ENCODE measurements around the gene CST3.
"Not testable (repeated sequence)": the region's sequence is repeated elsewhere in the genome, so short reads cannot be mapped to it uniquely, and the experiment has no call there.

CST3 gene

GRCh38 chr20:23637282-23638221 lies at the start of gene CST3:
Gene CST3 (minus strand): TSS chr20:23637955. CDS start chr20:23637862, 93 bp downstream.
- peak; percentile 92 for DNase-seq

GRCh38 chr20:23686046-23686750 lies 48.4 kb upstream of the CST3 start:
- no peak for DNase-seq

GRCh38 chr20:23685529-23685896 lies 47.8 kb upstream of the CST3 start:
- peak; percentile 41 for DNase-seq

- no peak for DNase-seq
Observed at GRCh38 chr20:23684261-23684660, 46.5 kb upstream of the CST3 start.

- DNase-seq: no peak
Observed at GRCh38 chr20:23683807-23684206, 46.1 kb upstream of the CST3 start.

- no peak for DNase-seq
Observed at GRCh38 chr20:23683281-23683680, 45.5 kb upstream of the CST3 start.

- no peak for DNase-seq
Observed at GRCh38 chr20:23680146-23680545, 42.4 kb upstream of the CST3 start.

GRCh38 chr20:23679133-23680092 lies 41.7 kb upstream of the CST3 start:
- no peak for DNase-seq

GRCh38 chr20:23673209-23673608 lies 35.5 kb upstream of the CST3 start:
- DNase-seq: no peak

GRCh38 chr20:23672158-23672557 lies 34.4 kb upstream of the CST3 start:
- DNase-seq: no peak

- no peak for DNase-seq
Observed at GRCh38 chr20:23671479-23671878, 33.7 kb upstream of the CST3 start.

GRCh38 chr20:23670361-23670760 lies 32.6 kb upstream of the CST3 start:
- no peak for DNase-seq

- no peak for DNase-seq
Observed at GRCh38 chr20:23669866-23670265, 32.1 kb upstream of the CST3 start.

- no peak for DNase-seq
Observed at GRCh38 chr20:23669327-23669726, 31.6 kb upstream of the CST3 start.

GRCh38 chr20:23668477-23668951 lies 30.8 kb upstream of the CST3 start:
- peak; percentile 59 for DNase-seq

GRCh38 chr20:23667666-23668065 lies 29.9 kb upstream of the CST3 start:
- no peak for DNase-seq

GRCh38 chr20:23666698-23667097 lies 28.9 kb upstream of the CST3 start:
- no peak for DNase-seq

- no peak for DNase-seq
Observed at GRCh38 chr20:23666189-23666588, 28.4 kb upstream of the CST3 start.

- no peak for DNase-seq
Observed at GRCh38 chr20:23664954-23665353, 27.2 kb upstream of the CST3 start.

GRCh38 chr20:23664046-23664445 lies 26.3 kb upstream of the CST3 start:
- DNase-seq: not testable (repeated sequence)

- DNase-seq: no peak
Observed at GRCh38 chr20:23663180-23663579, 25.4 kb upstream of the CST3 start.

- DNase-seq: no peak
Observed at GRCh38 chr20:23662276-23662870, 24.6 kb upstream of the CST3 start.
